WI38 (cell line): ENCODE results near the gene MT1E.
"Not testable (repeated sequence)": the region's sequence is repeated elsewhere in the genome, so short reads cannot be mapped to it uniquely, and the experiment has no call there.

Source experiments
- H3K4me3 ChIP-seq: 2 replicates; pipeline ENCODE4 v1.5.1; 2011; ENCODE audit warnings: low read depth, mild to moderate bottlenecking, control low read depth, low read length
- CTCF ChIP-seq: IDR thresholded peaks from 2 replicates; pipeline ENCODE4 v1.5.1; 2012; ENCODE audit warnings: low read depth, mild to moderate bottlenecking, control low read depth, low read length

The MT1E gene

GRCh38 chr16:56618138-56618537, 7.4 kb upstream of the MT1E start:
- no peak for TF ChIP-seq CTCF

GRCh38 chr16:56620339-56620897, 5.2 kb upstream of the MT1E start:
- no peak overlapping the region for H3K4me3 ChIP-seq

More at GRCh38 chr16:56618138-56618537, 7.4 kb upstream of the MT1E start:
- peak overlapping the region; percentile 55 for H3K4me3 ChIP-seq

GRCh38 chr16:56621665-56622445, 3.7 kb upstream of the MT1E start:
- not testable (repeated sequence) for H3K4me3 ChIP-seq

More at GRCh38 chr16:56620339-56620897, 5.2 kb upstream of the MT1E start:
- no peak for TF ChIP-seq CTCF

GRCh38 chr16:56623184-56623583, 2.4 kb upstream of the MT1E start:
- not testable (repeated sequence) for H3K4me3 ChIP-seq

GRCh38 chr16:56623637-56624036, 1.9 kb upstream of the MT1E start:
- TF ChIP-seq CTCF = no peak

GRCh38 chr16:56625943-56626654, 518 bp downstream of the MT1E start:
- H3K4me3 ChIP-seq = peak overlapping the region; percentile 57
- no peak for TF ChIP-seq CTCF

More at GRCh38 chr16:56623637-56624036, 1.9 kb upstream of the MT1E start:
- no peak overlapping the region for H3K4me3 ChIP-seq

- H3K4me3 ChIP-seq = peak overlapping the region; percentile 57
- TF ChIP-seq CTCF = no peak
Observed at GRCh38 chr16:56626685-56627084, 1.1 kb downstream of the MT1E start.
